HEK293T (cell line): ENCODE measurements around the gene ZBED6.

Experiments
- ARNT ChIP-seq: fragments of 450-650 bp; IDR thresholded peaks from 2 replicates; pipeline ENCODE4 v1.6.1; 2017; ENCODE audit warnings: mild to moderate bottlenecking
- BHLHE40 ChIP-seq: fragments of 450-650 bp; IDR thresholded peaks from 2 replicates; pipeline ENCODE4 v1.6.1; 2016; ENCODE audit warnings: mild to moderate bottlenecking, moderate library complexity, borderline replicate concordance
- ELF4 ChIP-seq: fragments of 450-650 bp; IDR thresholded peaks from 2 replicates; pipeline ENCODE4 v1.6.1; 2017; ENCODE audit warnings: antibody characterized with exemption
- FOXA1 ChIP-seq: fragments of 450-650 bp; IDR thresholded peaks from 2 replicates; pipeline ENCODE4 v1.6.1; 2016; ENCODE audit warnings: mild to moderate bottlenecking
- FOXK2 ChIP-seq: fragments of 450-650 bp; IDR thresholded peaks from 2 replicates; pipeline ENCODE4 v1.6.1; 2016; ENCODE audit warnings: mild to moderate bottlenecking
- FOXM1 ChIP-seq: fragments of 450-650 bp; IDR thresholded peaks from 2 replicates; pipeline ENCODE4 v1.6.1; 2017; ENCODE audit warnings: mild to moderate bottlenecking, borderline replicate concordance
- HDGF ChIP-seq: fragments of 450-650 bp; IDR thresholded peaks from 2 replicates; pipeline ENCODE4 v1.6.1; 2017; ENCODE audit warnings: antibody characterized with exemption, borderline replicate concordance
- L3MBTL2 ChIP-seq: fragments of 450-650 bp; conservative IDR thresholded peaks from 2 replicates; pipeline ENCODE4 v1.6.1; 2016; ENCODE audit warnings: mild to moderate bottlenecking
- LEF1 ChIP-seq: fragments of 450-650 bp; IDR thresholded peaks from 2 replicates; pipeline ENCODE4 v1.6.1; 2017; ENCODE audit warnings: mild to moderate bottlenecking, borderline replicate concordance
- NFRKB ChIP-seq: fragments of 450-650 bp; IDR thresholded peaks from 2 replicates; pipeline ENCODE4 v1.6.1; 2016; ENCODE audit warnings: mild to moderate bottlenecking, moderate library complexity
- SP1 ChIP-seq: fragments of 450-650 bp; IDR thresholded peaks from 2 replicates; pipeline ENCODE4 v1.6.1; 2017
- SUZ12 ChIP-seq: fragments of 450-650 bp; IDR thresholded peaks from 2 replicates; pipeline ENCODE4 v1.6.1; 2016; ENCODE audit warnings: mild to moderate bottlenecking
- TARDBP ChIP-seq: fragments of 450-650 bp; IDR thresholded peaks from 2 replicates; pipeline ENCODE4 v1.6.1; 2016
- TF ChIP-seq, protein P1 (sequence below): fragments of 450-650 bp; IDR thresholded peaks from 2 replicates; pipeline ENCODE4 v1.6.1; 2016

DNA sequence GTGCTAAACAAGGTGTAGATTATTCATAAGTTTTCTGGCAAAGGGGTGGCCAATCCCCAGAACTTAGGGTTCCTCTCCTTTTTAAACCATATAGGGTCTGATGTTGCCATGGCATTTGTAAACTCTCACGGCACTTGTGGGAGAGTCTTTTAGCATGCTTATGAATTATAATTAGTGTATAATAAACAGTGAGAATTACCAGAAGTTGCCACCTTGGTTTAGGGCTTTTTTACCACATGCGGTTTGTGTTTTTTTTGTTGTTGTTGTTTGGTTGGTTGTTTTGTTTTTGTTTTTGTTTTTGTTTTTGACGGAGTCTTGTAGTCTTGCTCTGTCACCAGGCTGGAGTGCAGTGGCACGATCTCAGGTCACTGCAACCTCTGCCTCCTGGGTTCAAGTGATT is 39.4 kb upstream of the ZBED6 start:
- no peak for TF ChIP-seq ELF4
- no peak for TF ChIP-seq SP1
- TF ChIP-seq FOXA1: no peak
- TF ChIP-seq FOXM1: no peak
- TF ChIP-seq TARDBP: no peak
- no peak for TF ChIP-seq ARNT
- TF ChIP-seq, protein P1, sequence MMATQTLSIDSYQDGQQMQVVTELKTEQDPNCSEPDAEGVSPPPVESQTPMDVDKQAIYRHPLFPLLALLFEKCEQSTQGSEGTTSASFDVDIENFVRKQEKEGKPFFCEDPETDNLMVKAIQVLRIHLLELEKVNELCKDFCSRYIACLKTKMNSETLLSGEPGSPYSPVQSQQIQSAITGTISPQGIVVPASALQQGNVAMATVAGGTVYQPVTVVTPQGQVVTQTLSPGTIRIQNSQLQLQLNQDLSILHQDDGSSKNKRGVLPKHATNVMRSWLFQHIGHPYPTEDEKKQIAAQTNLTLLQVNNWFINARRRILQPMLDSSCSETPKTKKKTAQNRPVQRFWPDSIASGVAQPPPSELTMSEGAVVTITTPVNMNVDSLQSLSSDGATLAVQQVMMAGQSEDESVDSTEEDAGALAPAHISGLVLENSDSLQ: no peak
- no peak for TF ChIP-seq LEF1
- no peak for TF ChIP-seq HDGF
- no peak for TF ChIP-seq BHLHE40
- no peak for TF ChIP-seq FOXK2
- no peak for TF ChIP-seq NFRKB
- TF ChIP-seq L3MBTL2: no peak
- no peak for TF ChIP-seq SUZ12
